NCI-H446 treated with DMSO at 0.1 percent for 48 hours (cell line): Measurements from ENCODE around the gene CDH24.

Source experiments
- DNase-seq: peaks from one replicate; lab custom pipeline; 2025; lab: John Stamatoyannopoulos, UW

CDH24 gene

GRCh38 chr14:23043145-23043544, 14.2 kb downstream of the CDH24 start:
- no peak for DNase-seq

- no peak for DNase-seq
These were observed 15.0 kb downstream of the CDH24 start, which contains the start of gene PSMB11 for GRCh38 chr14:23042162-23042965. PSMB11 (plus strand) TSS chr14:23042212; CDS start chr14:23042226, 14 bp downstream.

GRCh38 chr14:23041729-23042128, 15.6 kb downstream of the CDH24 start:
- DNase-seq, result no peak

GRCh38 chr14:23040100-23040499, 17.2 kb downstream of the CDH24 start:
- no peak for DNase-seq

- DNase-seq, result no peak
These were observed 21.8 kb downstream of the CDH24 start for GRCh38 chr14:23035303-23036144.

GRCh38 chr14:23034498-23035302, 22.6 kb downstream of the CDH24 start, which contains the start of gene PSMB5:
PSMB5 (minus strand) TSS chr14:23034900; CDS start chr14:23034881, 19 bp downstream.
- DNase-seq, result no peak

GRCh38 chr14:23033801-23034497, 23.4 kb downstream of the CDH24 start:
- DNase-seq, result no peak

- no peak for DNase-seq
These were observed 24.0 kb downstream of the CDH24 start for GRCh38 chr14:23033251-23033727.

- DNase-seq, result no peak
These were observed 26.4 kb downstream of the CDH24 start for GRCh38 chr14:23030936-23031335.

- DNase-seq, result no peak
These were observed 28.5 kb downstream of the CDH24 start for GRCh38 chr14:23028799-23029198.

GRCh38 chr14:23025151-23025814, 32.0 kb downstream of the CDH24 start:
- no peak for DNase-seq

- no peak for DNase-seq
These were observed 32.7 kb downstream of the CDH24 start for GRCh38 chr14:23024612-23025075.

GRCh38 chr14:23023795-23024152, 33.5 kb downstream of the CDH24 start:
- no peak for DNase-seq

- DNase-seq, result no peak
These were observed 34.1 kb downstream of the CDH24 start for GRCh38 chr14:23023022-23023794.

GRCh38 chr14:23021889-23022442, 35.4 kb downstream of the CDH24 start:
- no peak for DNase-seq

- DNase-seq, result no peak
These were observed 35.9 kb downstream of the CDH24 start for GRCh38 chr14:23021434-23021833.

GRCh38 chr14:23020143-23021128, 36.9 kb downstream of the CDH24 start:
- DNase-seq, result no peak

GRCh38 chr14:23018107-23018506, 39.2 kb downstream of the CDH24 start:
- DNase-seq, result no peak
